Suprapubic skin (tissue), 4 donors: ENCODE measurements around the gene IFRD2.

ENCODE experiments used
- CTCF ChIP-seq, 2 donors: fragments of 200-600 bp in 1 of 2; fragments of 450-650 bp in 1 of 2; sonication (generic) in 1 of 2; IDR thresholded peaks; one replicate each; pipeline ENCODE4 v1.5.1; 2016 to 2019; ENCODE audit warnings: antibody characterized with exemption in 2 of 2, mild to moderate bottlenecking in 1 of 2, moderate library complexity in 1 of 2
- EP300 ChIP-seq: sonication (generic); formaldehyde crosslinking; IDR thresholded peaks from one replicate; pipeline ENCODE4 v1.6.1; 2017; ENCODE audit warnings: antibody characterized with exemption
- POLR2A ChIP-seq, 2 donors: fragments of 450-650 bp; IDR thresholded peaks; one replicate each; pipeline ENCODE4 v1.6.1; 2017; ENCODE audit warnings: antibody characterized with exemption in 2 of 2, mild to moderate bottlenecking in 2 of 2, moderate library complexity in 2 of 2
- POLR2AphosphoS5 ChIP-seq, 3 donors: sonication (generic); formaldehyde crosslinking; IDR thresholded peaks; one replicate each; pipeline ENCODE4 v1.6.1; 2017; ENCODE audit warnings: antibody characterized with exemption in 3 of 3

GRCh38 chr3:50320853-50321335 is 28.7 kb upstream of the IFRD2 start:
- TF ChIP-seq CTCF (IDR thresholded peaks at IDR 0.05): no peak
- no peak for TF ChIP-seq POLR2A (IDR thresholded peaks at IDR 0.05)
- no peak for TF ChIP-seq POLR2AphosphoS5 (IDR thresholded peaks at IDR 0.05)
- TF ChIP-seq EP300: no peak
